ENCODE data around the gene ILF3.

ILF3 gene

GRCh38 chr19:10695401-10696398, 41.6 kb downstream of the ILF3 start:
- DNase-seq (ENCODE audit: low read depth): peak; percentile 89

- peak; percentile 40 for DNase-seq (ENCODE audit: low read depth)
Measured at GRCh38 chr19:10699650-10700335, 45.6 kb downstream of the ILF3 start.

DNA sequence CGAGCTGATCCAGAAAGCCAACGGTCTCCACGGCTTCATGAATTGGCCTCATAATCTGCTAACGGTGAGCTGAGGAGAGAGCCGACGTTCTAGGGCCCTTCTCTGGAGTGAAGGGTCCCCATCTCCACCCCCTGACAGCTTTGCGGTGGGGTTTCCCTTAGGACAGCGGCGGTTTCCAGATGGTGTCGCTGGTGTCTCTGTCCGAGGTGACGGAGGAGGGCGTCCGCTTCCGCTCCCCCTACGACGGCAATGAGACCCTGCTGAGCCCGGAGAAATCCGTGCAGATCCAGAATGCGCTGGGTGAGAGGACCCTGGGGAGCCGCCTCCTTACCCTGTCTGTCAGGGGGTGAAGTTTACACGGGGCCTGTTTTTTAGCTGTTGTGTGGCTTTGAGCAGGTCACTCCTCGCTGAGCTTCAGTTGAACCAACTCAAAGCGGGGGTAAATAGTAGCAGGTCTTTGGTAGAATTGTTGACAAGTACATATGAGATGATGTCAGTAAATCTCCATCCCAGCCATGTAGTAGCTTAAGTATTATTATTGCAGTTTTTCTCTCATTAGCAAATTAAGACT, 47.9 kb downstream of the ILF3 start:
- no peak for DNase-seq (ENCODE audit: low read depth)

GRCh38 chr19:10706990-10707389, 52.8 kb downstream of the ILF3 start:
- no peak for DNase-seq (ENCODE audit: low read depth)

- DNase-seq (ENCODE audit: low read depth): no peak
Measured at GRCh38 chr19:10707440-10707839, 53.3 kb downstream of the ILF3 start.

DNA sequence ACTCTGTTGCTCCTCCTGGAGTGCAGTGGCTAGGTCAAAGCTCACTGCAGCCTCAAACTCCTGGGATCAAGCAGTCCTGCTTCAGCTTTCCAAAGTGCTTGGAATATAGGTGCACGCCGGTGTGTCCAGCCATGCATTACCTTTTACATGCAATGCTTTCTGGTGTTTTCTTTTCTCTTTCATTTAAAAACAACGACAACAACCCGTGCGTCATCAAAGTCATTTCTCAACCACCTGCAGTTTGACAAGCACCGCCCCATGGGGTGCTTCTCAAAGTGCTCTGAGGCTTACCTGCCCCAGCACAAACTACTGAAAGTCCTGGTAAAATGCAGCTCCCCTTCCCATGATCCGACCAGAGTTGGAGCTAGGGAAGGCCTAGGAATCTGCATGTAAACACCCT, 54.1 kb downstream of the ILF3 start:
- DNase-seq (ENCODE audit: low read depth): no peak

DNA sequence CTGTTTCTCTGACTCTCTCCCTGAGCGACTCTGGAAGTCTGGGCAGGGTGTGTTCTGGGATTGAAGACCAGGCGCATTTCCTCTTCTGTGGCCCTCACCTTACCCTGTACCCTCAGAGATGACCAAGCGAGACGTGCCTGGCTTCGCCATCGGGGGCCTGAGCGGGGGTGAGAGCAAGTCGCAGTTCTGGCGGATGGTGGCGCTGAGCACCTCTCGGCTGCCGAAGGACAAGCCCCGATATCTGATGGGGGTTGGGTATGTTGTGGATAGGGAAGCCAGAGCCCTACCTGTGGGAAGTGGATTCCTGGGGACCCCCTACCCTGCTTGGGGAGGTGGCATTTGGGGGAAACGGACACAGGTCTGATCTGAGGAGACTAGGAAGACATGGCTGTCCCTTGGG, 57.9 kb downstream of the ILF3 start:
- DNase-seq (ENCODE audit: low read depth): no peak

GRCh38 chr19:10712754-10713153, 58.6 kb downstream of the ILF3 start:
- no peak for DNase-seq (ENCODE audit: low read depth)

DNA sequence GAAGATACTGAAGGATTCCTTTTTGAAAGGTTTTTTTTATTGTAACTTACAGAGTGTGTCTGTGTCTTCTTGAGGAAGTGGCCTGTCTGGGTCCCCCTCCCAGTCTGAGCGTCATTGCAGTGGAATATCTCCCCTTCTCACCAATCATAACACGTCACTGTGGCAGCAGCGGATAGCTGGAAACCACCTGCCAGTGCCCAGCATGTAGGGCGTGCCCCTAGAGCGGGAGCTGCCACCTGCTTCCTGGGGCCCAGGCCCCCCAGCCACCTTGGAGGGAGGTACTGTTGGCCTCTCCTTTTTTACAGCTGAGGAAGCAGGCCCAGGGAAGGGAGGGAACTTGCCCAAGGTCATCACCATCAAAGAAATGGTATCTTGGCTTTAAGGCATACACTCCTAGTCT, 59.2 kb downstream of the ILF3 start:
- no peak for DNase-seq (ENCODE audit: low read depth)

DNA sequence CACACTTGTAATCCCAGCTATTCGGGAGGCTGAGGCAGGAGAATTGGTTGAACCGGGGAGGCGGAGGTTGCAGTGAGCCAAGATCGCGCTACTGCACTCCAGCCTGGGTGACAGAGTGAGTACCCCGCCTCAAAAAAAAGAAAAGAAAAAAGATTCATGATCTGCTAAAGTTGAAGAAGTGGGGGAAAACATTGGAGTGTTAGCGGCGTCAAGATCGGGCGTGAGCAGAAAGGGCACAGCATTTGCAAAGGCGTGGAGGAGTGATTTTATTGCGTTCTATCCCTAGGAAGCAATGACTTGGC, 62.9 kb downstream of the ILF3 start:
- DNase-seq (ENCODE audit: low read depth): no peak

DNA sequence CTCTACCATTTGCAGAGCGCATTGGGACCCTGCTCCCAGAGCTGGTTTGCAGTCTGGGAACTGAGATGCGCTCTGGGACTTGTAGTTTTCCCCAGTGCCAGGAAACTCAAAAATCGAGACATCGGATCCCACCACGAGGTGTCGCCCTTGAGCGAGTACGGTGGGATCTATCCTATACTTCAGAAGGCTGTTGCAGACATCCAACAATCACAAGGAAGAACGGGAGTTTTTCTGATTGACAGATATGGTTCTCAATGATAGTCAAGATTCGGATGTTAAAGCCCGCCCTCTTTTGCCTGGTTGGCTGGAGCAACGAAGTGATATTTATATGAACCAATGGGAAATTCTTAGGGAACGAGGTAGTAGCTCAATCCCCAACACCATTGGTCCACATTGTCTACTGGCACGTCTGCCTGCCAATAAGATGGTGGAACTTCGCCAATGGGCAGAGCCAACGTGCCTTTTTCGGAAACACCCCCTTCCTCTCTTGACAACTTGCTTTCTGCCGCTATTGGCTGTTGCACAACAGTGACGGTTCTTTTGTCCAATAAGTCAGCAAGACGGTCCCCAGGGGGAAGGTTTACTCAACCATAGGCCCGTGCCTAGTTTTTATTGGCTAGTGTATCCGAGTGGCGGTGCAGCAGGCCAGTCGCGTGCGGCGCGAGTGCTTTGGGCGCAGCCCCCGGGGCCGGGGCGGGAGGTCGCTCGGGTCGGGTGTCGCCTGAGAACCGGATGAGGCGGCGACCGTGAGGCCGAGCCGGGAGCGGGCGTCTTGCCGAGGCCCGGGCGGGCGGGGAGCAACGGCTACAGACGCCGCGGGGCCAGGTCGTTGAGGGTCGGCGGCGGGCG, 63.4 kb downstream of the ILF3 start, which contains the start of gene DNM2:
Gene DNM2 (plus strand): TSS at position 724 of the 849 bp plus-strand sequence. CDS start 164 bp downstream, outside the sequence.
- DNase-seq (ENCODE audit: low read depth): peak; percentile 100

- no peak for DNase-seq (ENCODE audit: low read depth)
Measured at GRCh38 chr19:10718205-10719196, 64.4 kb downstream of the ILF3 start.

DNA sequence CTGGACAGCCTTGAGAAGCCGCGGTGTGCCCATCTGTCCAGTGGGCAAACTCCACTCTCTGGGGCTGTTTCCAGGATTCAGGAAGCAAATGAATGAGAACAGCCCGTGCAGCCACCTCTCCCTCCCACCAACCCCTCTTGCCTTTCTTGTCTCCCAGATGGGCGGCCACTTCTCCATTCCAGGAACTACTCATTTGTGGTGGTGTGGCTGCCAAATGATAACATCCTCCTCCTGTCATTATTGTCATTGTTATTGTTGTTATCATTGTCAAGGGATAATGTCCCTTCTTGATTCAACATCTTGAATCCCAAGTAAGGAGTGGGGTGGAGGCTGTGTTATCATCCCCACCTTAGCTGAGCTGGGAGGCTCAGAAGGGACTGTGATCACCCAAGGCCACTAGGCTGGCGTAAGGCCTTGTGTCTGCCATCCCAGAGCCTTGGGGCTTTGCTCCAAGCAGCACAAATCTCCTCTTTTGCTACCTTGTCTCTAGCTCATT, 65.4 kb downstream of the ILF3 start:
- DNase-seq (ENCODE audit: low read depth): no peak

DNA sequence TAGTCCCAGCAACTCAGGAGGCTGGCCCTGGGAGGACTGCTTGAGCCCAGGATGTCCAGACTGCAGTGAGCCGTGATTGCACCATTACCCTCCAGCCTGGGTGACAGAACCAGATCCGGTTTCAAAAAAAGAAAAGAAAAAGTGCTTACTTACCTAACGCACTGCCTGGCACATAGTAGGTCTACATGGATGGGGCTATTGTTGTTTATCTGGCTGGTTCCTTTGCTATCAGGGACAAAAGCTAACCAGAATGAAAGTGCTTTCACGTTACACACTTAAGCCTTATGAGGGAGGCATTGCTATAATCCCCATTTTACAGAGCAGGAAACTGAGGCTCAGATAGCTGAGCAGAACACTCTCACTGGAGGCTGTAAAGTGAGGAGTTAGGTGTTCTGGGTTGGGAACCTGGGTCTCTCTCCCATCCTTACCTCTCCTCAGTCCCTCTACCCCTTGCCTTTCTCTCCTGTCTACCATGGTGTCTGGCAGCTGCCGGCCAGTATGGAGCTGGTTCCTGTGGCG, 66.5 kb downstream of the ILF3 start:
- DNase-seq (ENCODE audit: low read depth): no peak

- no peak for DNase-seq (ENCODE audit: low read depth)
Measured at GRCh38 chr19:10723591-10723990, 69.4 kb downstream of the ILF3 start.

- peak; percentile 21 for DNase-seq (ENCODE audit: low read depth)
Measured at GRCh38 chr19:10724573-10725071, 70.5 kb downstream of the ILF3 start.

- DNase-seq (ENCODE audit: low read depth): no peak
Measured at GRCh38 chr19:10725415-10725814, 71.3 kb downstream of the ILF3 start.

DNA sequence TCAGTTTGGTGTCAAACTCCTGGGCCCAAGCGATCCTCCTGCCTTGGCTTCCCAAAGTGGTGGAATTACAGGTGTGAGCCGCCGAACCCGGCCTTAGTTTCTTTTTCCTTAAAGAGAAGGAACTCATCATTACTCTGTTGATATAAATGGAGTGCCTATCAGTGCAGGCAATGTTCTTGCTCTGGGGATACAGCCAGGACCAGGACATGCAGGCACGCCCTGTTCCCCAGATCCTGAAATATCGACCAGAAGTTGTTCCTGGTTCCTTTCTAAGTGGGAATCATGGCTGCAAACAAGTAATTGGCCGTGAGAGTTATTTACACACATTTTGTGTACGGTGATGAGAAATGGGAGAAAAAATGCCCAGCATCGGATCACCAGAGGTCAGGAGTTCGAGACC, 72.1 kb downstream of the ILF3 start:
- no peak for DNase-seq (ENCODE audit: low read depth)

- no peak for DNase-seq (ENCODE audit: low read depth)
Measured at GRCh38 chr19:10727685-10728201, 73.6 kb downstream of the ILF3 start.

DNA sequence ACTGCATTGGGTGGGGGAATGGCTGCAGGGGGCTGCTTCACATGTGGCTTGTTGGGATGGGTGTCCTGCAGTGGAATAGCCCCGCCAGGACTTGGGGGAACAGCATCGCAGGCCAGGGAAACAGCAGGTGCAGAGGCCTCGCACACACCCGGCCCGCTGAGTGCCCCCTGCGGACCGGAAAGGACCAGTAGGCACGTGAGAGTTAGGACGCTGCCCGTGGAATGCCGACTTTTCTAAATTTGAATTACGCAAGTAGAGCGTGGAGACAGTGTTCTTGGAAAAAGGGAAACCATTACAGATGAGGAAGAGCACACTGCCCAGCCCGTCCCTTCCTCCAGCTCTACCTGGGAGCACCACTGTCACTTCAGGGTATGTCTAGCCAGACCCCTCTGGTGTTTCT, 75.3 kb downstream of the ILF3 start:
- no peak for DNase-seq (ENCODE audit: low read depth)
